Parathyroid adenoma (tissue), 2 donors: ENCODE data around the gene ACAD8.
"Not testable (repeated sequence)": the region's sequence is repeated elsewhere in the genome, so short reads cannot be mapped to it uniquely, and the experiment has no call there.

ENCODE experiments used
- H2AFZ ChIP-seq: fragments of 300-600 bp; sonication (generic); one replicate; pipeline ENCODE4 v1.7.0; 2017; ENCODE audit warnings: antibody characterized with exemption, mild to moderate bottlenecking
- H3K27ac ChIP-seq: fragments of 300-600 bp; sonication (generic); one replicate; pipeline ENCODE4 v1.7.0; 2017
- H3K27me3 ChIP-seq: fragments of 300-600 bp; sonication (generic); one replicate; pipeline ENCODE4 v1.7.0; 2017; ENCODE audit warnings: low read length; ENCODE audit not compliant: control insufficient read depth, insufficient read depth
- H3K36me3 ChIP-seq: fragments of 300-600 bp; sonication (generic); one replicate; pipeline ENCODE4 v1.7.0; 2017; ENCODE audit warnings: low read length; ENCODE audit not compliant: control insufficient read depth, insufficient read depth
- H3K4me1 ChIP-seq: fragments of 300-600 bp; sonication (generic); one replicate; pipeline ENCODE4 v1.7.0; 2017; ENCODE audit warnings: control low read depth
- H3K4me2 ChIP-seq: fragments of 300-600 bp; sonication (generic); one replicate; pipeline ENCODE4 v1.7.0; 2017; ENCODE audit warnings: low read length
- H3K4me3 ChIP-seq: fragments of 300-600 bp; sonication (generic); one replicate; pipeline ENCODE4 v1.7.0; 2017; ENCODE audit warnings: low read depth, low read length
- H3K79me2 ChIP-seq: fragments of 300-600 bp; sonication (generic); one replicate; pipeline ENCODE4 v1.7.0; 2017; ENCODE audit warnings: control low read depth
- H3K9ac ChIP-seq: fragments of 300-600 bp; sonication (generic); one replicate; pipeline ENCODE4 v1.7.0; 2017; ENCODE audit warnings: mild to moderate bottlenecking
- H3K9me3 ChIP-seq: fragments of 300-600 bp; sonication (generic); one replicate; pipeline ENCODE4 v1.7.0; 2017; ENCODE audit warnings: low read length; ENCODE audit not compliant: control insufficient read depth
- CTCF ChIP-seq: fragments of 300-600 bp; sonication (generic); IDR thresholded peaks from one replicate; pipeline ENCODE4 v1.7.0; 2017; ENCODE audit warnings: antibody characterized with exemption, mild to moderate bottlenecking
- donor health status: primary hyperparathyroidism.

The ACAD8 gene

GRCh38 chr11:134282121-134283045 is 29.0 kb downstream of the ACAD8 start:
- Histone ChIP-seq H3K4me2 (no peak overlapping the region), H3K4me1 (no peaks in the 10 kb centered on the region), H3K36me3 (no peaks in the 10 kb centered on the region), H3K9me3 (no peaks in the 10 kb centered on the region), H3K9ac (no peak overlapping the region), H3K27me3 (no peaks in the 10 kb centered on the region), H3K4me3 (no peak overlapping the region), H2AFZ (no peak overlapping the region), H3K79me2 (no peaks in the 10 kb centered on the region), H3K27ac (no peak overlapping the region)
- TF ChIP-seq CTCF = no peak

GRCh38 chr11:134283461-134284230 is 30.3 kb downstream of the ACAD8 start:
- TF ChIP-seq CTCF = no peak
- Histone ChIP-seq H3K27ac (no peak overlapping the region), H3K36me3 (no peaks in the 10 kb centered on the region), H3K4me3 (no peak overlapping the region), H3K4me2 (no peak overlapping the region), H3K9ac (no peak overlapping the region), H3K9me3 (no peaks in the 10 kb centered on the region), H2AFZ (no peak overlapping the region), H3K4me1 (no peaks in the 10 kb centered on the region), H3K79me2 (no peaks in the 10 kb centered on the region), H3K27me3 (no peaks in the 10 kb centered on the region)

GRCh38 chr11:134284349-134284748 is 31.0 kb downstream of the ACAD8 start:
- H3K27me3 ChIP-seq, H3K27ac ChIP-seq, H2AFZ ChIP-seq, H3K36me3 ChIP-seq, H3K79me2 ChIP-seq, H3K4me1 ChIP-seq, H3K4me2 ChIP-seq, H3K4me3 ChIP-seq, H3K9me3 ChIP-seq, H3K9ac ChIP-seq: not testable (repeated sequence)

GRCh38 chr11:134287561-134287960 is 34.2 kb downstream of the ACAD8 start:
- H3K27me3 ChIP-seq = no peaks in the 10 kb centered on the region

More at GRCh38 chr11:134287561-134287960, 34.2 kb downstream of the ACAD8 start:
- Histone ChIP-seq H3K36me3 (no peaks in the 10 kb centered on the region), H3K79me2 (no peaks in the 10 kb centered on the region), H3K27ac (no peak overlapping the region), H3K9me3 (no peaks in the 10 kb centered on the region), H2AFZ (no peak overlapping the region), H3K9ac (no peak overlapping the region), H3K4me2 (no peak overlapping the region), H3K4me3 (no peak overlapping the region), H3K4me1 (no peaks in the 10 kb centered on the region)
- TF ChIP-seq CTCF = no peak
